HG03342 (cell line): ENCODE measurements around the gene GLRX.
A peak's percentile ranks its signal among the peaks of the same experiment; 100 is the strongest.
"Not testable (repeated sequence)": the region's sequence is repeated elsewhere in the genome, so short reads cannot be mapped to it uniquely, and the experiment has no call there.

Source experiments
- ATAC-seq: cut with Tn5 transposase; IDR thresholded peaks from one replicate; pipeline ENCODE4 v1.9.1; 2021; ENCODE audit warnings: mild to moderate bottlenecking, moderate library complexity; ENCODE audit not compliant: unreplicated experiment

The GLRX gene

DNA sequence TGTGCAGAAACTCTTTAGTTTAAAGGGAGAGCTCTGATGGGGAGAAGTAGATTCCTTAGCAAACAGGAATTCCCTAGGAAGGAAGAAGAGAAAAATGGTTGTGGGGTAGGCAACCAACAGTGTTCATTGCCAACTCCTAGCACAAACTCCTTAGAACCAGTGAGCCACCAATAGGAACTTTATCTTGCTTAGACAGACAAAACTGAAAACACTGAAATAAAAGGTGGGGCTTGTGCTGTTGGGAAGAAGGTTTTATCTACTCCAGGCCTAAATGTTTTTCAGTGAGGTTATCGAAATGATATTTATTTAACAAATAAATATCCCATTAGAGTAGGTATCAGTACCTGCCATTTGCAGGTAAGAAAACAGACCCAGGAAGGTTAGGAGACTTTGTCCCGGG is 7.7 kb upstream of the GLRX start:
- no peak for ATAC-seq

DNA sequence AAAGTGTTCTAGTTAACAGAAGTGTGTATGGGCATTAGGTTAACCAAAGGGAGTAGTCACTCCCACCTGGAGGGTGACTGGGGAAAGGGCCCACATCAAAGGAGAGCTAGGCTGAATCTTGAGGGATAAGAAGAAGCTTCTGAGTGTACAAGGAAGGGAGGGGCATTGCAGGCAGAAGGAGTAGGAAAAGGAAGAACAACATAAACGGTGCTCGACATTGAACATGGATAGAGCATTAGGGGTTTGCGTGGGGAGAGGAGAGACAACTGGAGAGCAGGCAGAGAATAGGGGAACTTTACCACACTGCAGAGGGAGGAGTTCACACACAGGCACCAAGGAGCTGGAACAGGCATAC is 5.3 kb upstream of the GLRX start:
- ATAC-seq, result no peak

- no peak for ATAC-seq
Observed at GRCh38 chr5:95826949-95827891, 4.7 kb upstream of the GLRX start.

- no peak for ATAC-seq
Observed at GRCh38 chr5:95825495-95825894, 3.0 kb upstream of the GLRX start.

- ATAC-seq, result no peak
Observed at GRCh38 chr5:95824747-95825146, 2.2 kb upstream of the GLRX start.

- ATAC-seq, result peak; percentile 49
Observed at GRCh38 chr5:95823738-95824609, 1.4 kb upstream of the GLRX start.

GRCh38 chr5:95823218-95823737 is 752 bp upstream of the GLRX start:
- ATAC-seq, result no peak

DNA sequence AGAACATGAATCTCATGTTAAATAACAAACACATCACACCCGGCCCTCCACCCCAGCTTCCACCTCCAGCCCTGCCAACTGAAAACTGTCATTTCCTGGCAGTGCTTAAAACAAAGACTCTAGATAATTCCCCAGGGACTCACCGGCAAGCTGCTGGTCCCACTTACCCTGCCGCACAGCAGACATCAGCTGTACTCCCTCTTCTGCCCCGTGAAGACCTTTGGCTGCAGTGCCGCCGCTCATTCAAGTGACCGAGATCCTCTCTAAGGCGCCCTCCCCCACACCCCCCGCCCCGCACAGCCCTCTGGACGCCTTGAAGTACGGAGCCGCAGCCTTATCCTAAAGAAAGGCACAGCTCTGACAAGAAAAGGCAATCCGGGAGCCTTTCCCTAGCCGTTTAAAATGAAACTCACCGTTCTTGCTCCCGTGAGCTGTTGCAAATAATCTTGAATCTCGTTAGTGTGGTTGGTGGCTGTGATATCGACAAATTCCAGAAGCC is 434 bp downstream of the GLRX start:
- peak; percentile 43 for ATAC-seq

- no peak for ATAC-seq
Observed at GRCh38 chr5:95821110-95822021, 1.2 kb downstream of the GLRX start.

GRCh38 chr5:95818181-95819147 is 4.1 kb downstream of the GLRX start:
- ATAC-seq, result no peak

- no peak for ATAC-seq
Observed at GRCh38 chr5:95817430-95817829, 5.1 kb downstream of the GLRX start.

GRCh38 chr5:95816776-95817175 is 5.8 kb downstream of the GLRX start:
- ATAC-seq, result no peak

DNA sequence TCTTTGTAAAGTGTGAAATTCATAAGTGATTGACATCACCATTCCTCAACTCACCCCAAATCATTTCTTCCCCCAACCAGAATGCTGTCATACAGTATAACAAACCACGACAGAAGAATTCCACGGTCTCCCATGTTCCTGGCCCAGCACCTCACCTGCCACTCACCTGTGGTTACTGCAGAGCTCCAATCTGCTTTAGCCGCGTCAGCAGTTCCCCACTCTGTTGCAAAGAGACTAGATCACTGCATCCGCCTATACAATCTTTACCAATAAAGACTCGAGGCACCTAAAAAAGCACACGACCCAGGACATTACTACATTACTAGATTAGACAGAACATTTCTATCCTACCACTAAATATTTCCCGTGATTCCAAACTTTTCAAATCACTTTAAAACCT is 6.2 kb downstream of the GLRX start:
- no peak for ATAC-seq

GRCh38 chr5:95815155-95815729 is 7.3 kb downstream of the GLRX start:
- ATAC-seq, result no peak

DNA sequence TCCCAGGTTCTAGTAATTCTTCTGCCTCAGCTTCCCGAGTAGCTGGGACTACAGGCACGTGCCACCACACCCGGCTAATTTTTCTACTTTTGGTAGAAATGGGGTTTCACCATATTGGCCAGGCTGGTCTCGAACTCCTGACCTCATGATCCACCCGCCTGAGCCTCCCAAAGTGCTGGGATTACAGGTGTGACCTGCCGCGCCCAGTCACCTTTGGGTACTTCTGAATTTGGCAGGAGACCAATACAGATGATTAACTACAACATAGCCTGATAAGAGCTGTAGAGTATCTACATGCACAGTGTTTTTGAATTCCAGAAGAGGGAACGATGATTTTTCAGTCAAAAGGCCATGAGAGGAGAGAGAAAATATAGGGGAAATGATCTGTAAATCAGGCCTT is 9.5 kb downstream of the GLRX start:
- not testable (repeated sequence) for ATAC-seq

GRCh38 chr5:95812074-95812471 is 10.5 kb downstream of the GLRX start:
- no peak for ATAC-seq

DNA sequence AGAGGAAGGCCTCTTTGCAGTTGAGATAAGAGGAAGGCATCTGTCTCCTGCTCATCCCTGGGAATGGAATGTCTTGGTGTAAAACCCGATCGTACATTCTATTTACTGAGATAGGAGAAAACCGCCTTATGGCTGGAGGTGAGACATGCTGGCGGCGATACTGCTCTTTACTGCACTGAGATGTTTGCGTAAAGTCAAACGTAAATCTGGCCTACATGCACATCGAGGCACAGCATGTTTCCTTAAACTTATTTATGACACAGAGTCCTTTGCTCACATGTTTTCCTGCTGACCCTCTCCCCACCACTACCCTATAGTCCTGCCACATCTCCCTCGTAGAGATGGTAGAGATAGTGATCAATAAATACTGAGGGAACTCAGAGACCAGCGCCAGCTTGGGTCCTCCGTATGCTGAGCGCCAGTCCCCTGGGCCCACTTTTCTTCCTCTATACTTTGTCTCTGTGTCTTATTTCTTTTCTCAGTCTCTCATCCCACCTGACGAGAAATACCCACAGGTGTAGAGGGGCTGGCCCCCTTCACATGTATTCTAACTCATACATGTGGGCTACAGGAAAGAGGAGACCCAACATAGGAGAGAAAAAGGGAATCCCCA is 11.0 kb downstream of the GLRX start:
- not testable (repeated sequence) for ATAC-seq

DNA sequence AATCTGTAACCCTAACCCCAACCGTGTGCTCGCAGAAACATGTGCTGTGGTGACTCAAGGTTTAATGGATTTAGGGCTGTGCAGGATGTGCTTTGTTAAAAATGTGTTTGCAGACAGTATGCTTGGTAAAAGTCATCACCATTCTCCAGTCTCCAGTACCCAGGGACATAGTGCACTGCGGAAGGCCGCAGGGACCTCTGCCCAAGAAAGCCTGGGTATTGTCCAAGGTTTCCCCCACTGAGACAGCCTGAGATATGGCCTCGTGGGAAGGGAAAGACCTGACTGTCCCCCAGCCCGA is 11.5 kb downstream of the GLRX start:
- not testable (repeated sequence) for ATAC-seq
